ENCODE data around the gene SLC16A10.

Gene SLC16A10

DNA sequence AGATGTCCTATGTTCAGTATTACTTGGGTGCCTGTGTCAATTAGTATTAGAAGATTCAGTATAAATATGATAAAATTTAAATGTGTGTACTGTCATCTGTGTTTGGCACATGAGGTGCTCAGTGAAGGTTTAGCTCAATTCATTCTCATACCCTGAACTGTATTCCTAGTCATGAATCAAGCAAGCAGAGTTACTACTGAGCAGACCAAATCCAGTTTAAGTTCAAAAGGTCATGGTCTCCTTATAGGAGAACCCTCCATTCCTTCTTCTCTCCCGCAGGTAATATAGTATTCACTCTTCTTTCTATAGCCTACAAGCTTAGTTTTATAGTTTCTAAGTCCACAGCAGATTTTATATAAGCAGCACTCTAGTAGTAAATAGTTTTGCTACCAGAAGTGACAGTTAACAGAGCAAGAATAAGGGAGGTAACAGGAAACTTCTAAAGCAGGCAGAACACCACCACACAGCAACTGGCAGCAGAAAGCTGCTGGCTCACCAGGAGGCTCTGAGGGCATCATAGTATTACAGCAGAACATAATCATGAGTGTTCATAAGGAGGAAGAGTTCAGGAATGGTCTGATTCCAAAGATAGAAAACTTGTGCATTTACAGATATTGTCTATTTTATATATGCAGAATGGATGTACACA, 133.2 kb downstream of the SLC16A10 start:
- no peak for DNase-seq (ENCODE audit: extremely low spot score)
- CTCF ChIA-PET, result interaction anchor here (0.5 to 0.9 kb wide), 2 partner anchors 38 to 108 kb away, joined by 3 to 5 read pairs; no protein-coding TSS in a partner anchor
- POLR2A ChIA-PET, result no interaction called here
- no peak for TF ChIP-seq ELF4 (IDR thresholded peaks at IDR 0.05)
- TF ChIP-seq CTBP1 (IDR thresholded peaks at IDR 0.05; ENCODE audit: borderline replicate concordance), result no peak
- TF ChIP-seq, protein P1, sequence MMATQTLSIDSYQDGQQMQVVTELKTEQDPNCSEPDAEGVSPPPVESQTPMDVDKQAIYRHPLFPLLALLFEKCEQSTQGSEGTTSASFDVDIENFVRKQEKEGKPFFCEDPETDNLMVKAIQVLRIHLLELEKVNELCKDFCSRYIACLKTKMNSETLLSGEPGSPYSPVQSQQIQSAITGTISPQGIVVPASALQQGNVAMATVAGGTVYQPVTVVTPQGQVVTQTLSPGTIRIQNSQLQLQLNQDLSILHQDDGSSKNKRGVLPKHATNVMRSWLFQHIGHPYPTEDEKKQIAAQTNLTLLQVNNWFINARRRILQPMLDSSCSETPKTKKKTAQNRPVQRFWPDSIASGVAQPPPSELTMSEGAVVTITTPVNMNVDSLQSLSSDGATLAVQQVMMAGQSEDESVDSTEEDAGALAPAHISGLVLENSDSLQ (IDR thresholded peaks at IDR 0.05), result no peak
- no peak for TF ChIP-seq ARNT (IDR thresholded peaks at IDR 0.05)
- no peak for TF ChIP-seq LEF1 (IDR thresholded peaks at IDR 0.05; ENCODE audit: borderline replicate concordance)
- no peak for TF ChIP-seq TARDBP (IDR thresholded peaks at IDR 0.05)
- TF ChIP-seq ZNF384 (IDR thresholded peaks at IDR 0.05), result no peak
- no peak for TF ChIP-seq FOXA1 (IDR thresholded peaks at IDR 0.05)

DNA sequence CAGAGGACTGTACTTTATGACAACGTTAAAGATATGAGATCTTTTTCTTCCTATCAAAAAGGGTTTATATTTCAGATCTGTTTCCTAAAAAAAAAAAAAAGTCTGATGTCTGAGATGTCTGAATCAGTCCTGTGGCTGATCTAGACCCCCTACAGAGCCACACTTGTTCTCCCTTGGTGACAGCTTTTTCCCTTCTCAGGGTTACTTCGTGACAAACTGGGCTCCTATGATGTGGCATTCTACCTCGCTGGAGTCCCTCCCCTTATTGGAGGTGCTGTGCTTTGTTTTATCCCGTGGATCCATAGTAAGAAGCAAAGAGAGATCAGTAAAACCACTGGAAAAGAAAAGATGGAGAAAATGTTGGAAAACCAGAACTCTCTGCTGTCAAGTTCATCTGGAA, 134.5 kb downstream of the SLC16A10 start:
- DNase-seq (ENCODE audit: extremely low spot score), result no peak
- CTCF ChIA-PET, result interaction anchor here (0.7 to 1.9 kb wide), 3 partner anchors 12 to 366 kb away, joined by 4 to 7 read pairs (median 5); no protein-coding TSS in a partner anchor
- TF ChIP-seq SUZ12 (IDR thresholded peaks at IDR 0.05), result no peak
- TF ChIP-seq L3MBTL2 (conservative IDR thresholded peaks at IDR 0.05), result no peak
- no peak for TF ChIP-seq ZNF384 (IDR thresholded peaks at IDR 0.05)
- no peak for TF ChIP-seq ARNT (IDR thresholded peaks at IDR 0.05)
- TF ChIP-seq FOXM1 (IDR thresholded peaks at IDR 0.05; ENCODE audit: borderline replicate concordance), result no peak
- TF ChIP-seq, protein P1 (IDR thresholded peaks at IDR 0.05), result no peak
- no peak for TF ChIP-seq ELF4 (IDR thresholded peaks at IDR 0.05)
- TF ChIP-seq CTBP1 (IDR thresholded peaks at IDR 0.05; ENCODE audit: borderline replicate concordance), result no peak
- TF ChIP-seq FOXA1 (IDR thresholded peaks at IDR 0.05), result no peak
- no peak for TF ChIP-seq SP1 (IDR thresholded peaks at IDR 0.05)
- no peak for TF ChIP-seq NFRKB (IDR thresholded peaks at IDR 0.05)
- no peak for TF ChIP-seq LEF1 (IDR thresholded peaks at IDR 0.05; ENCODE audit: borderline replicate concordance)
- POLR2A ChIA-PET, result no interaction called here

DNA sequence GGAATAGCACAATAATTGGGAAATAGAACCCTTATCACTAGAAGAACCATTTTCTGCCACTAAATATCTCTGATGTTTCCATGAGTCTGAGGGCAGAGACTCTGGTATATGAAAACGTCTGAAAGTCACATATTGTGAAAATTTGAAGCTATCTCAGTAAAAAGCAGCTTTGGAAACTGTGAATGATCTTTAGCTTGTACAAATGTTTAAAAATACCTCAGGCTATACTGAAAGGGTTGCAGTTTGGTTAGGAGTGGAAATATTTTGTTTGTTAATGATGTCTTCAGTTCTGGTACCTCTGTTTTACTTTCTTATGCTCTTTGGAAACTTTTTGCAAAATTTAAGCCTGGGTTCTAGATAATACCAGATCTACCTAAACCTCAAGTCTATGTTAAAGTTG, 135.0 kb downstream of the SLC16A10 start:
- ChIA-PET POLR2A (no interaction called here), CTCF (interaction anchor here (1.9 kb wide), 1 partner anchor 12 kb away, joined by 7 read pairs; no protein-coding TSS in a partner anchor)
- no peak for TF ChIP-seq FOXK2 (IDR thresholded peaks at IDR 0.05)
- no peak for TF ChIP-seq FOXA1 (IDR thresholded peaks at IDR 0.05)
- TF ChIP-seq, protein P1 (IDR thresholded peaks at IDR 0.05), result no peak
- TF ChIP-seq L3MBTL2 (conservative IDR thresholded peaks at IDR 0.05), result no peak
- no peak for TF ChIP-seq TARDBP (IDR thresholded peaks at IDR 0.05)
- TF ChIP-seq SUZ12 (IDR thresholded peaks at IDR 0.05), result no peak
- TF ChIP-seq LEF1 (IDR thresholded peaks at IDR 0.05; ENCODE audit: borderline replicate concordance), result no peak
- no peak for TF ChIP-seq CTBP1 (IDR thresholded peaks at IDR 0.05; ENCODE audit: borderline replicate concordance)
- no peak for TF ChIP-seq ZNF384 (IDR thresholded peaks at IDR 0.05)
- no peak for TF ChIP-seq BHLHE40 (IDR thresholded peaks at IDR 0.05; ENCODE audit: borderline replicate concordance)
- no peak for DNase-seq (ENCODE audit: extremely low spot score)

DNA sequence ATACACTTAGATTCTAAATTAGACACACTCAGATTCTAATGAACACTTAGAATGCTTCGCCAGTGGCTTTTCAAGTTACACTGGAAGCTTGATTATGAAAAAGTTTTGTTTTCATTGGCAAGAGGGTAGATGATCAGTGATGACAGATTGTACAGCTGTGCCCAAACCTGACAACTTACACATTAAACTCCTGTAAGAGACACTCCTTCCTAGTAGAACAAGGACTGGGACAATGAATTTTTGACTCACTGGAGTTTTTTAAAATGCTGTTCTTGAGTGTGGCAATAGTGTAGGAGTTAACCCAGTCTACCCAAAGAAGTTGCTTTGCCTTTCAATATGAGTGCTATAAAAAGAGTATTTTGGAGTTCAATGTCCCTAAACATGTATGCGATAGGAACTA, 140.8 kb downstream of the SLC16A10 start:
- ChIA-PET CTCF (no interaction called here), POLR2A (no interaction called here)
- TF ChIP-seq FOXA1 (IDR thresholded peaks at IDR 0.05) (no peak), SP1 (IDR thresholded peaks at IDR 0.05) (no peak), FOXK2 (IDR thresholded peaks at IDR 0.05) (no peak), TARDBP (IDR thresholded peaks at IDR 0.05) (no peak), BHLHE40 (IDR thresholded peaks at IDR 0.05; ENCODE audit: borderline replicate concordance) (no peak), LEF1 (IDR thresholded peaks at IDR 0.05; ENCODE audit: borderline replicate concordance) (no peak)
- DNase-seq (ENCODE audit: extremely low spot score), result no peak

DNA sequence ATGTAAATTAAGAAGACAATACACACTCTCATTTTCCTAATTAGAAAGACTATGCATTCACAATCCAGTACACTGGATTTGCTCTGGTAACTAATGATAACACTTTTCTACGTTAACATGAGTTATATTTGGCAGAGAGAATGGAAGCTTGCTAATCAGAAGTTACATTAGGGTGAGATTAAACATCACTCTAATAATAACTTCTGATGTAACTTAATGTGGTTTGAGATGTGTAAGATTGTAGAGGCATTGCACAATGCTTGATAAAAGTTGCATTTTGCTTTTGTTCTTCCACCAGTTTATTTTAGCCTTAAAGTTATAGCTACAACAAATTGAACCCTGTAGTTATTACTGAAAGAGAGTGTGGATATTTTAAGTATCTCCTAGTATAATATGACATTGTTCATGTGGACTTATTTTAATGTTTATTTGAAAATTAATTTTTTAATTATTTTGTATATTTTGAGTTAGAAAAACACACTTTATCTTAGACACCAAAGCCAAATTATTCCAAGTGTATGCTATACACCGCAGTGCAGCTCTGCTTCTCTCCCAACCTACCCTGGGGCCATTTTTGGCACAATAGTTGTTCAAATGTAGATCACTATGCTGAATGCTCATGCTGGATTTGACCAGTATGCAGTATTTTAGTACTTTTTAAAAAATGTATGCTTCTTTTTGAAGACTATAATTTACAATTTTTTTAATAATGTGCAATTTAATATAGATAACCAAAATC, 143.2 kb downstream of the SLC16A10 start:
- no peak for DNase-seq (ENCODE audit: extremely low spot score)
- CTCF ChIA-PET, result interaction anchor here (0.6 to 1.4 kb wide), 2 partner anchors 29 to 704 kb away, joined by 3 to 4 read pairs; a partner anchor contains a TSS
- POLR2A ChIA-PET, result no interaction called here
- TF ChIP-seq LEF1 (IDR thresholded peaks at IDR 0.05; ENCODE audit: borderline replicate concordance), result no peak
- no peak for TF ChIP-seq SP1 (IDR thresholded peaks at IDR 0.05)
- no peak for TF ChIP-seq BHLHE40 (IDR thresholded peaks at IDR 0.05; ENCODE audit: borderline replicate concordance)
- no peak for TF ChIP-seq NFRKB (IDR thresholded peaks at IDR 0.05)
- no peak for TF ChIP-seq ARNT (IDR thresholded peaks at IDR 0.05)
- no peak for TF ChIP-seq FOXM1 (IDR thresholded peaks at IDR 0.05; ENCODE audit: borderline replicate concordance)
- TF ChIP-seq TARDBP (IDR thresholded peaks at IDR 0.05), result no peak
- no peak for TF ChIP-seq HDGF (IDR thresholded peaks at IDR 0.05; ENCODE audit: borderline replicate concordance)
- no peak for TF ChIP-seq L3MBTL2 (conservative IDR thresholded peaks at IDR 0.05)
- no peak for TF ChIP-seq CTBP1 (IDR thresholded peaks at IDR 0.05; ENCODE audit: borderline replicate concordance)
- TF ChIP-seq FOXA1 (IDR thresholded peaks at IDR 0.05), result no peak
- TF ChIP-seq, protein P1 (IDR thresholded peaks at IDR 0.05), result no peak
- no peak for TF ChIP-seq SUZ12 (IDR thresholded peaks at IDR 0.05)
- TF ChIP-seq ZNF384 (IDR thresholded peaks at IDR 0.05), result no peak
- TF ChIP-seq FOXK2 (IDR thresholded peaks at IDR 0.05), result no peak
- no peak for TF ChIP-seq ELF4 (IDR thresholded peaks at IDR 0.05)
